NCI-H510A treated with DMSO at 0.1 percent for 48 hours (cell line): ENCODE data around the gene RGS6.
A peak's percentile ranks its signal among the peaks of the same experiment; 100 is the strongest.

ENCODE experiments used
- DNase-seq: peaks from one replicate; lab custom pipeline; 2025; lab: John Stamatoyannopoulos, UW

The RGS6 gene

GRCh38 chr14:72014486-72014885 lies 82.3 kb downstream of the RGS6 start:
- no peak for DNase-seq

- DNase-seq: no peak
Observed at GRCh38 chr14:72017290-72017689, 85.1 kb downstream of the RGS6 start.

- DNase-seq: no peak
Observed at GRCh38 chr14:72023128-72024042, 91.2 kb downstream of the RGS6 start.

- peak; percentile 81 for DNase-seq
Observed at GRCh38 chr14:72024043-72024407, 91.8 kb downstream of the RGS6 start.

- DNase-seq: no peak
Observed at GRCh38 chr14:72024504-72024903, 92.3 kb downstream of the RGS6 start.

- peak; percentile 42 for DNase-seq
Observed at GRCh38 chr14:72026536-72026935, 94.3 kb downstream of the RGS6 start.

GRCh38 chr14:72027061-72027460 lies 94.8 kb downstream of the RGS6 start:
- DNase-seq: no peak

- DNase-seq: no peak
Observed at GRCh38 chr14:72033365-72033764, 101.1 kb downstream of the RGS6 start.

- DNase-seq: no peak
Observed at GRCh38 chr14:72040528-72040927, 108.3 kb downstream of the RGS6 start.

GRCh38 chr14:72045271-72045670 lies 113.0 kb downstream of the RGS6 start:
- DNase-seq: no peak

GRCh38 chr14:72045885-72046284 lies 113.7 kb downstream of the RGS6 start:
- DNase-seq: no peak

- peak; percentile 88 for DNase-seq
Observed at GRCh38 chr14:72049462-72049861, 117.2 kb downstream of the RGS6 start.

- DNase-seq: no peak
Observed at GRCh38 chr14:72052356-72052755, 120.1 kb downstream of the RGS6 start.

GRCh38 chr14:72053651-72054050 lies 121.4 kb downstream of the RGS6 start:
- DNase-seq: no peak

- DNase-seq: no peak
Observed at GRCh38 chr14:72054911-72055310, 122.7 kb downstream of the RGS6 start.

GRCh38 chr14:72057701-72058285 lies 125.6 kb downstream of the RGS6 start:
- DNase-seq: no peak

- DNase-seq: no peak
Observed at GRCh38 chr14:72060460-72060859, 128.2 kb downstream of the RGS6 start.

GRCh38 chr14:72060917-72061316 lies 128.7 kb downstream of the RGS6 start:
- no peak for DNase-seq

GRCh38 chr14:72061718-72062117 lies 129.5 kb downstream of the RGS6 start:
- no peak for DNase-seq

GRCh38 chr14:72063761-72064282 lies 131.6 kb downstream of the RGS6 start:
- no peak for DNase-seq

GRCh38 chr14:72064501-72064900 lies 132.3 kb downstream of the RGS6 start:
- DNase-seq: no peak

GRCh38 chr14:72070458-72070857 lies 138.2 kb downstream of the RGS6 start:
- DNase-seq: no peak

GRCh38 chr14:72075649-72076334 lies 143.6 kb downstream of the RGS6 start:
- DNase-seq: no peak
